MCF 10A (cell line): Measurements from ENCODE around the gene SLC6A9. TPM values are rescaled to one million over a fixed set of nuclear protein-coding genes. Genes with fewer than 3 reads are reported as not detected.

Experiments
- BruUV-seq: library from RNA; stranded (reverse); fragments of 400-500 nt; replicated peaks from 2 replicates; lab custom pipeline; 2021; lab: Mats Ljungman, UMichigan
- CTCF ChIA-PET: fragments of 300-600 bp; sonication (Branson Sonifier 250); formaldehyde crosslinking; extraction: SDS; loops from one replicate; lab custom pipeline; 2021; ENCODE audit warnings: antibody characterized with exemption, inconsistent platforms; lab: Yijun Ruan, JAX
- POLR2A ChIA-PET: fragments of 300-600, 350-650 bp; sonication (Branson Sonifier 250); formaldehyde crosslinking; extraction: SDS; loops from one replicate; lab custom pipeline; 2020; ENCODE audit warnings: antibody characterized with exemption, inconsistent platforms; lab: Yijun Ruan, JAX
- DNase-seq: peaks from one replicate; pipeline ENCODE4 v3.0.0-alpha.2; 2018; ENCODE audit not compliant: unreplicated experiment
- H3K27ac Mint-ChIP-seq: one replicate; pipeline ENCODE4 v1.8.0; 2022; ENCODE audit warnings: mild to moderate bottlenecking, low read depth, mixed read lengths; ENCODE audit not compliant: unreplicated experiment
- H3K27me3 Mint-ChIP-seq: one replicate; pipeline ENCODE4 v1.8.0; 2022; ENCODE audit warnings: mixed read lengths; ENCODE audit not compliant: insufficient read depth, unreplicated experiment
- H3K36me3 Mint-ChIP-seq: one replicate; pipeline ENCODE4 v1.8.0; 2022; ENCODE audit warnings: mild to moderate bottlenecking, moderate library complexity, mixed read lengths; ENCODE audit not compliant: insufficient read depth, unreplicated experiment
- H3K4me1 Mint-ChIP-seq: one replicate; pipeline ENCODE4 v1.8.0; 2022; ENCODE audit warnings: mixed read lengths; ENCODE audit not compliant: insufficient read depth, unreplicated experiment
- H3K4me3 Mint-ChIP-seq: one replicate; pipeline ENCODE4 v1.8.0; 2022; ENCODE audit warnings: mild to moderate bottlenecking, moderate library complexity, mixed read lengths; ENCODE audit not compliant: unreplicated experiment
- H3K9me3 Mint-ChIP-seq: one replicate; pipeline ENCODE4 v1.8.0; 2022; ENCODE audit warnings: mixed read lengths; ENCODE audit not compliant: unreplicated experiment
- CTCF ChIP-seq: fragments of 200-600 bp; IDR thresholded peaks from one replicate; pipeline ENCODE4 v1.8.0; 2022; ENCODE audit warnings: antibody characterized with exemption, mild to moderate bottlenecking; ENCODE audit not compliant: unreplicated experiment
- intact Hi-C: fragments of 100-400 bp; cut with micrococcal nuclease; formaldehyde crosslinking; loops from 2 replicates; pipeline ENCODE4 v1.14.1; 2022
- total RNA-seq: library from RNA; stranded (reverse); gene quantifications from 2 replicates; pipeline ENCODE4 v1.2.3, GENCODE V29; 2022

The SLC6A9 gene
- total RNA-seq, 1 experiment from 2014 or later: 64.9 TPM

GRCh38 chr1:43994071-43994470, 37.2 kb downstream of the SLC6A9 start:
- Mint-ChIP-seq H3K9me3 (no peaks in the 10 kb centered on the region), H3K27ac (no peak overlapping the region), H3K4me1 (no peaks in the 10 kb centered on the region), H3K27me3 (no peaks in the 10 kb centered on the region), H3K4me3 (no peak overlapping the region), H3K36me3 (peaks cover 20% of the 10 kb centered on the region)
- no TSS peak for BruUV-seq
- intact Hi-C loops: no loop called here
- DNase-seq: peak; percentile 27
- no peak for TF ChIP-seq CTCF
- POLR2A ChIA-PET: interaction anchor here (0.9 to 1.3 kb wide), 2 partner anchors 41 to 43 kb away, joined by 3 read pairs; no protein-coding TSS in a partner anchor
- CTCF ChIA-PET: interaction anchor here (0.6 to 5.0 kb wide), 4 partner anchors 11 to 429 kb away, joined by 3 to 36 read pairs (median 10); no protein-coding TSS in a partner anchor

- intact Hi-C loops: no loop called here
- no peak for TF ChIP-seq CTCF
- H3K27ac Mint-ChIP-seq: no peak overlapping the region
- no peaks in the 10 kb centered on the region for H3K27me3 Mint-ChIP-seq
- no peaks in the 10 kb centered on the region for H3K9me3 Mint-ChIP-seq
- H3K36me3 Mint-ChIP-seq: peaks cover 25% of the 10 kb centered on the region
- CTCF ChIA-PET: interaction anchor here (0.6 to 5.0 kb wide), 8 partner anchors 12 to 430 kb away, joined by 3 to 36 read pairs (median 4); no protein-coding TSS in a partner anchor
- POLR2A ChIA-PET: interaction anchor here (0.9 to 1.3 kb wide), 2 partner anchors 42 to 43 kb away, joined by 3 read pairs; no protein-coding TSS in a partner anchor
- H3K4me1 Mint-ChIP-seq: no peaks in the 10 kb centered on the region
- no peak for DNase-seq
- H3K4me3 Mint-ChIP-seq: no peak overlapping the region
- BruUV-seq: no TSS peak
Measured at GRCh38 chr1:43993206-43993914, 37.9 kb downstream of the SLC6A9 start.

GRCh38 chr1:43992232-43992995, 38.8 kb downstream of the SLC6A9 start:
- no peak for DNase-seq
- POLR2A ChIA-PET: interaction anchor here (0.6 to 5.0 kb wide), 5 partner anchors 17 to 78 kb away, joined by 3 to 30 read pairs (median 3); partner anchors contain the start of gene ATP6V0B
- BruUV-seq: no TSS peak
- H3K9me3 Mint-ChIP-seq: no peaks in the 10 kb centered on the region
- no peaks in the 10 kb centered on the region for H3K4me1 Mint-ChIP-seq
- H3K27ac Mint-ChIP-seq: no peak overlapping the region
- TF ChIP-seq CTCF: no peak
- peaks cover 18% of the 10 kb centered on the region for H3K36me3 Mint-ChIP-seq
- CTCF ChIA-PET: interaction anchor here (0.5 to 5.0 kb wide), 8 partner anchors 13 to 785 kb away, joined by 3 to 36 read pairs (median 4); no protein-coding TSS in a partner anchor
- no peaks in the 10 kb centered on the region for H3K27me3 Mint-ChIP-seq
- H3K4me3 Mint-ChIP-seq: peak overlapping the region; percentile 89
- intact Hi-C loops: no loop called here
